GM12873 (cell line): Measurements from ENCODE around the gene CFTR.

Experiments
- TF ChIP-seq, protein P1 (sequence below): IDR thresholded peaks from 2 replicates; pipeline ENCODE4 v1.5.1; 2012; ENCODE audit warnings: low read depth, mild to moderate bottlenecking, moderate library complexity, low read length, control low read depth; ENCODE audit not compliant: insufficient read depth; ENCODE audit errors: missing control alignments

The CFTR gene

DNA sequence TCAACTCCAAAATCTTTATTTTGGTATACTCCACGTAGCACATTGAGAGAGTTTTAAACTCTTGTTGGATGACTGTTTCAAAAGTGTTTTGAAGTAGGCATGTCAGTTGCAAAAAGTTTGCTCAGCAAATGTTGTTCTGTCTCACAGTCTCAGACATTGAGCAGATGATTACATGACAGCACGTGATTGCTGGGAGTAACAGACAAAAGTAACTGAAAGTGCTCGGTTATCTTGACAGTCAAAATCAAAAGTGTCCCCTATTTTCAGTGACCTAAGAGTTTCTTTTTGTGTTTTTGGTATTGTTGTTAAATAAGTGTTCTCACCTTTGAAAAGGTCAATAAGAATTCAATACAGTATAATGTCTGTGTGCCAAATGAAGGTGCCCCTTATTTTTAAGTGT, 84.3 kb downstream of the CFTR start:
- TF ChIP-seq, protein P1, sequence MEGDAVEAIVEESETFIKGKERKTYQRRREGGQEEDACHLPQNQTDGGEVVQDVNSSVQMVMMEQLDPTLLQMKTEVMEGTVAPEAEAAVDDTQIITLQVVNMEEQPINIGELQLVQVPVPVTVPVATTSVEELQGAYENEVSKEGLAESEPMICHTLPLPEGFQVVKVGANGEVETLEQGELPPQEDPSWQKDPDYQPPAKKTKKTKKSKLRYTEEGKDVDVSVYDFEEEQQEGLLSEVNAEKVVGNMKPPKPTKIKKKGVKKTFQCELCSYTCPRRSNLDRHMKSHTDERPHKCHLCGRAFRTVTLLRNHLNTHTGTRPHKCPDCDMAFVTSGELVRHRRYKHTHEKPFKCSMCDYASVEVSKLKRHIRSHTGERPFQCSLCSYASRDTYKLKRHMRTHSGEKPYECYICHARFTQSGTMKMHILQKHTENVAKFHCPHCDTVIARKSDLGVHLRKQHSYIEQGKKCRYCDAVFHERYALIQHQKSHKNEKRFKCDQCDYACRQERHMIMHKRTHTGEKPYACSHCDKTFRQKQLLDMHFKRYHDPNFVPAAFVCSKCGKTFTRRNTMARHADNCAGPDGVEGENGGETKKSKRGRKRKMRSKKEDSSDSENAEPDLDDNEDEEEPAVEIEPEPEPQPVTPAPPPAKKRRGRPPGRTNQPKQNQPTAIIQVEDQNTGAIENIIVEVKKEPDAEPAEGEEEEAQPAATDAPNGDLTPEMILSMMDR, result no peak

DNA sequence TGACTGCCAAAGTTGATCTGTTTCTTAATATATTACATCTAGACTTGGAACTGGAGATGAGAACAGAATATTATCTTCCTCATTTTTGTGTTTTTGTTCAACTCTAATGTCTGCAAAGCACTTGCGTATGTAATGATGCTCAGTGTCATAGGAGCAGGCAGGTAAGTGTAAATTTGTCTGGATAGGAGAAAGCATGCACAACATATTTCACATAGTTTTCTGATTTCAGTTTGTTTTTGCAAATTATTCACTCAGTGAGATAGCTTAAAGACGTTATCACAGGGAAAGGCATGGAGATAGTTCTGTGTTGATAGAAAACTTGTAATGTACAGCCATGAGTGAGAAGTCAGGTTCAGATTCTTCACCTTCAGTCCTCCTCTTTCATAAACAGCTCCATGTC, 84.8 kb downstream of the CFTR start:
- TF ChIP-seq, protein P1, result no peak

DNA sequence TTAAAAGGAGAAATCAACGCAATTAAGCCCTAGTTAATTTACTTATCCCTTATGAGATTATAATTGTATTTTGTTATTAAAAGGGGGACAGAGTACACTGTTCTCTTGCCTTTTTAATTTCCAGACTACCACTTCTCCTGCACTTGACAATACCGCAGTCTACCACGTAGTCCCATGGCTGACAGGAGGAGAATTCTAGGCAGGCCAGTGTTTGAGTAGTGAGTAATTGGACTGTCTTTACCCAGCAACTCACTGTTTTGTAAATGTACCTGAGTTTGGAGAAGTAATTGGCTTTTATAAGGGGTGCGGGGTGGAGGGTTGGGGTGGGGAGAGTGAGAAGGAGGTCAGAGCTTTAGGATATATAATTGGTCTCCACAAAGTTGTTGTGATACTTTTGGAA, 85.4 kb downstream of the CFTR start:
- TF ChIP-seq, protein P1, result no peak

DNA sequence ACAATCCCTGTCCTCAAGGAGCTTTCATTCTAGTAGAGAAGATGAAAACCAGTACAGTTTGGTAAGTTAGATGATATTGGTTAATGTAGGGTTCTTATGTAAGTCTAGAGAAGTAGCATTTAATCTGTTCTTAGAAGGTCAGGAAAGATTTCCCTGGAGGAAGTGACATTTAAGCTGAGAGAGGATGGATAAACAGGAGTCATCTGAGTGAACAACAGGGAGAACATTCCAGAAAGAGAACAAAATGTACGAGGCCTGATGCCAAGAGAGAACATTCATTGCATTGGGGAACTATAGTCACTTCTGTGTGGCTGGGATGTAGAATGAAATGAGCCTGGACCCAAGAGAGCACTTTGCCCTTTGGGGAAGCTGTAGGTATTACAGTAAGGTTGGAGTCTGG, 88.0 kb downstream of the CFTR start:
- TF ChIP-seq, protein P1, result no peak

DNA sequence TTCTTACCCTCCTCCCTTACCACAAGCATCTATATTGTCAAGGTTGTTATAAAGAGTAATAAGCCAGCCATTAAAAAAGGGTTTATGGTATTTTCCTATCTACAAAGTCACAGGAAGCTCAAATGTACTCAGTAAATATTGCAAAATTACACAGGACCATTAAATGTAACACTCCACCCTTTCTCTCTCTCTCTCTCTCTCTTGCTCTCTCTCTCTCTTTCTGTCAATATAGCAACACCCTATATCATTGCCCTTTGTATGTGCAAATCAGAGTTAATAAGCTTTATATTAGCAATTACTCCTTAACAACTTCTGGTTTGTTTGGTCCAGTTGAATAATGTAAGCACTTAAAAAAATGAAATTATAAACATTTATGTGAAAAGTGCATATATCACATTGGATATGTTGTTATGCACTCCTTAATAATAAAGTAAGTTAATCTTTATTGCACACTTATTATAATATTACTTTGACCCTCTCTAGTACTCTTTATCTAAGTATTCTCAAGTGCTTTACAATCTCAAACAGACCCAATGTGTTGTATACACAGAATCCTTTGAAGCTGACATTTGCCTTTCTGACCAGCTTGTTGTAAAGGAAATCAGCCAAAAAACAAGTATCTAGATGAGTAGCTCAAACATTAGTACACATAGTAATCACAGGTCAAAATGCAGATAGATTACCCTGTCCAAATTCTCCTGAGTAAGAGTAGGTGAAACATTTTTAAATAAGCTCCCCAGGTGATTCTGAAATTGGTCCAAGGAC, 93.2 kb downstream of the CFTR start:
- TF ChIP-seq, protein P1, result no peak

DNA sequence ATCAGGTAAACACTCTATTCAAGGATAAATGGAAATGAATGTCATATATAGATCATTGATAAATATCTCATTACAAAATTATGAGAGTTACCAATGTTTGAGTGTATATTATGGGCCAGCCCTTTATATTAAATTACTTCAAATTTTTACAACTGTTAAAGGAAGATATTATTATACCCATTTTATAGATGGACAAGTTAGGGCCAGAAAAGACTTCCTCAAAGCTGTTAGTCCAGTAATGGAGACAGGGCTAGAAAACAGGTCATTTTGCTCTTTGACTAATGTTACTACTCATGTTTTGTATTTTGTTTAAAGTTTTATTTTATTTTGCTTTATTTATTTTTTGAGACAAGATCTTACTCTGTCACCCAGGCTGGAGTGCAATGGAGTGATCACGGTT, 101.6 kb downstream of the CFTR start:
- TF ChIP-seq, protein P1, result no peak

DNA sequence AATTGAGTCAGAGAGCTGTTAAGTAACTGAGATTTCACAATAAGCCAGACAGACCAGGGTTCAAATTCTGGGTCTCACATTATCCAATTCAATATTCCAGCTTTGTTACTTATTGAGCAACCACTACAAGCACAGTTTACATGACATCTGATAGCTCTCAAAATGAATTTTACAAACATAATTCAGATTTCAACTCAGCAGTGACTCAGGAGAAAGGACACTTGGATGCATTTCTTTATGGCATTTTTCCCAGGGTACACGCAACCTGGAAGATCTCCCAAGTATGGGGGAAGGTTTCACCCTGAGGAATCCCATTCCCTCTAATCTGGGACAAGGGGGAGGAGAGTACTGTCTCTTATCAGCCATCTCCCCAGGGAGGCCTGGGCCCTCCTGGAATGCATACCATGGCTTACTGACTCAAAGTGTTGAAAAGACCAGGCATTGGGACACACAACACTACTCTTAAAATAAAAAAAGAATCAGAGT, 102.4 kb downstream of the CFTR start:
- TF ChIP-seq, protein P1, result no peak
